Subcutaneous abdominal adipose tissue (tissue), 5 donors: Measurements from ENCODE around the gene NCAN.
A peak's percentile ranks its signal among the peaks of the same experiment; 100 is the strongest.

Experiments
- H3K27ac ChIP-seq: one replicate; pipeline ENCODE4 v1.7.0; 2013; ENCODE audit warnings: low read depth, mild to moderate bottlenecking, inconsistent platforms, low read length, moderate library complexity
- H3K27me3 ChIP-seq, 5 donors: one replicate each; pipeline ENCODE4 v1.7.0; 2013; ENCODE audit warnings: low read length in 5 of 5, inconsistent platforms in 1 of 5; ENCODE audit not compliant: control insufficient read depth in 5 of 5, insufficient read depth in 4 of 5
- H3K36me3 ChIP-seq, 5 donors: one replicate each; pipeline ENCODE4 v1.7.0; 2013; ENCODE audit warnings: low read length in 5 of 5; ENCODE audit not compliant: control insufficient read depth in 5 of 5, insufficient read depth in 5 of 5
- H3K4me1 ChIP-seq, 5 donors: one replicate each; pipeline ENCODE4 v1.7.0; 2013; ENCODE audit warnings: low read length in 5 of 5, mild to moderate bottlenecking in 3 of 5, moderate library complexity in 1 of 5; ENCODE audit not compliant: control insufficient read depth in 5 of 5, insufficient read depth in 5 of 5
- H3K4me3 ChIP-seq, 5 donors: one replicate each; pipeline ENCODE4 v1.7.0; 2013; ENCODE audit warnings: low read length in 5 of 5, low read depth in 1 of 5
- H3K9ac ChIP-seq, 5 donors: one replicate each; pipeline ENCODE4 v1.7.0; 2013; ENCODE audit warnings: low read length in 5 of 5, mild to moderate bottlenecking in 4 of 5, moderate library complexity in 3 of 5
- H3K9me3 ChIP-seq, 5 donors: one replicate each; pipeline ENCODE4 v1.7.0; 2013; ENCODE audit warnings: low read length in 5 of 5; ENCODE audit not compliant: control insufficient read depth in 5 of 5
- donor health status: healthy.
- donor health status: healthy.
- donor health status: healthy.
- donor health status: healthy.
- donor health status: healthy.

Gene NCAN

DNA sequence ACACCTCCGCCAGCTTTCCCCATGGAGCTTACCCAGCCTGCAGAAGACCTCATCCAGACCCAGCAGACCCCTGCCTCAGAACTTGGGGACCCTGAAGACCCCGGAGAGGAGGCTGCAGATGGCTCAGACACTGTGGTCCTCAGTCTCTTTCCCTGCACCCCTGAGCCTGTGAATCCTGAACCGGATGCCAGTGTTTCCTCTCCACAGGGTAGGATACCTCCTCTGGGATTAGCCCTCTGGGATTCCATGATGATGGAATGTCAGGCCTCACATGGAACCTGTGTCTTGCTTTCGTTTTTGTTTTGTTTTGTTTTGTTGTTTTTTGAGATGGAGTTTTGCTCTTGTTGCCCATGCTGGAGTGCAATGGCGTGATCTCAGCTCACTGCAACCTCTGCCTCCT is 17.8 kb upstream of the NCAN start:
- Histone ChIP-seq H3K27ac (peak overlapping the region; percentile 41), H3K4me3 (peak overlapping the region in 4 of 5 donors; percentile 90 to 98 (median 96)), H3K4me1 (peaks cover 8 to 51% (median 46%) of the 10 kb centered on the region in 5 donors), H3K9ac (peak overlapping the region; percentile 9 to 55 (median 31)), H3K27me3 (no peaks in the 10 kb centered on the region), H3K36me3 (peaks cover 0 to 23% (median 22%) of the 10 kb centered on the region in 5 donors), H3K9me3 (no peaks in the 10 kb centered on the region)

DNA sequence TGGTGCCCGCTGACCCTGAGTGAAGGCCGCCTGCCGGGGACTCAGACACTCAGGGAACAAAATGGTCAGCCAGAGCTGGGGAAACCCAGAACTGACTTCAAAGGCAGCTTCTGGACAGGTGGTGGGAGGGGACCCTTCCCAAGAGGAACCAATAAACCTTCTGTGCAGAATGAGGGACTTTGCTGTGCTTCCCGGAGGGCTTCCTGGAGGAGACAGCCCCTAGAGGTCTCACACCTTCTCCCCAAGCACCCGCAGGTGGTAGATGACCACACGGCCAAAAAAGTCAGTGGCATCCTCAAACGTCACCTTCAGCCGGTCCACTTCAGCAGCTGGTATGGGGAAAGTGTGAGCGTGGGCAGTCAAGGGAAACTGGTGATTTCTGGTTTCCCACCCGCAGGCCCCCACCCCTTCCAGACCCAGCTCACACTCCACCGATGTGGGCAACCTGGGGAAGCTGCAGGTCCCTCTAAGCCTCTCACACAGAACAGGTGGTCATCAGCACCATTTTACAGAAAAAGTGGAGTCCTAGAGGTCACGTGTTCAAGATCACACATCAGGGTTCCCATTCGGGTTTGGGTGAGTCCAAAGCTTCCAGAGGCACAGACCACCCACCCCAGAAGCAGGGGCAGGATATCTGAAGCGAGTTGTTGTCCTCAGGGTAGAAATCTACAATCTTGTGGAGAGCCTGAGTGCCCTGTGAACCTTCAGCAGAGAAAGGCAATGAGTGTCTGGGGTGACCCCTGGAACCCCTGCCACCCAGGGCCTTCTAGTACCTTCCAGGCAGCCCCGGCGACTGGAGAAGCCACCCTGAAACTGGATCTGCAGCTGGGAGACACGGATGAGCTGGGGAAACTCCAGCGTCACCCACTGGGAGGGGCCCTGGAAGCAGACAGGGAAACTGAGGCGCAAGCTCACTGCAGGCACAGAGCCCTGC is 9.8 kb upstream of the NCAN start:
- peak overlapping the region in 4 of 5 donors; percentile 78 to 86 (median 84) for H3K9ac ChIP-seq
- peaks cover 0 to 8% (median 6%) of the 10 kb centered on the region in 5 donors for H3K27me3 ChIP-seq
- peaks cover 0 to 42% (median 32%) of the 10 kb centered on the region in 5 donors for H3K36me3 ChIP-seq
- H3K4me1 ChIP-seq = peaks cover 3 to 14% (median 11%) of the 10 kb centered on the region in 5 donors
- peak overlapping the region; percentile 87 for H3K27ac ChIP-seq
- no peaks in the 10 kb centered on the region for H3K9me3 ChIP-seq
- peak overlapping the region; percentile 65 to 87 (median 81) for H3K4me3 ChIP-seq

DNA sequence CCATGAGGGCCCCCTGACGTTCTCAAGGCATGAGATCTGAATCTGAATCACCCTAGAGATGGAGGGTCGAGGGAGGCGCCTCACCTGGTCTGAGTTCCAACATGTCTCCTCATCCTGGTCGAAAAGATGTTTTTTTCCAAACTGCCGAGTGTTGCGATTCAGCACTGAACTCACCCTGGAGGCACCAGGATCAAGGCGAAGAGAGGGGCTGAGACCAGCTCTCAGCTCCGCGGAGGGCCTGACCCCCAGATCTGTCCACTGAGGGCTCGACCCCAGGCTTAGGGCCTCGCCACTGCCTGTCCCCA is 9.1 kb upstream of the NCAN start:
- Histone ChIP-seq H3K27ac (peak overlapping the region; percentile 87), H3K27me3 (peaks cover 0 to 14% (median 9%) of the 10 kb centered on the region in 5 donors)

DNA sequence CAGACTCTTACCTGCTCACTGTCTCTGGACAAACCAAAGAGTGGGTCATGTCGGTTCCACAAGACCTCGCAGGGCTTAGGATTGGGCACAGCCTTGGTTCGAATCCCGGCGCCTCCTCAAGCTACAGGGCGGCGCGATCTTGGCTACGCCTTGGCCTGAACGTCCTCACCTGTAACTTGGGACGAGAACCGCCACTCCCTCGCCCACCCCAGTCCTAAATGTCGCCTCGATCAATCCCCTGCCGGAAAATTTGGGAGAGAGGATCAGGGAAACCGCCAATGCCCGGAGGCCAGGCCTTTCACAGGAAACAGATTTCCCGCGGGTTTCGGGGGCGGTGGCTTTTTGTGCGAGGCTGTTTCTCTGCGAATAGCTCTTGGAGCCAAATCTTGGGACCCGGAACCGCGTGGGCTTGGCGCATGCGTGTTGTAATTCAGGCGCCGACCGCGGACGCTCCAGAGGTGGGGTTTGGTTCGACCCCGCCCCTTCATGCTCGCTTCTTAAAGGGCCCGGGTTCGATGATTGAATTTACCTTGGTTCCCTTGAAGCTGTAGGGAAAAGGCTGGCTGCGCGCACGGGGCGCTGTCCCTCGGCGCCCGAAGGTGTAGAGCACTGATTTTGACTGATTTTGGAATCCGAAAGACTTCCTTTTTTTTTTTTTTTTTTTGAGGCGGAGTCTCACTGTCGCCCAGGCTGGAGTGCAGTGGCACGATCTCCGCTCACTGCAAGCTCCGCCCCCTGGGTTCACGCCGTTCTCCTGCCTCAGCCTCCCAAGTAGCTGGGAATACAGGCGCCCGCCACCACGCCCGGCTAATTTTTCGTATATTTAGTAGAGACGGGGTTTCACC is 8.5 kb upstream of the NCAN start, which contains the start of gene NR2C2AP:
Gene NR2C2AP (minus strand): TSS at position 403 of the 845 bp plus-strand sequence. CDS start 354 bp downstream, at position 49.
- H3K9ac ChIP-seq = peak within 1 kb of the TSS; percentile 77 to 86 (median 81)
- H3K4me1 ChIP-seq = peaks cover 3 to 14% (median 11%) of the 10 kb centered on the region in 5 donors
- H3K27me3 ChIP-seq = peaks cover 0 to 19% (median 12%) of the 10 kb centered on the region in 5 donors
- H3K4me3 ChIP-seq = peak within 1 kb of the TSS; percentile 65 to 87 (median 81)
- no peaks in the 10 kb centered on the region for H3K9me3 ChIP-seq
- peak within 1 kb of the TSS; percentile 87 for H3K27ac ChIP-seq
- H3K36me3 ChIP-seq = peaks cover 0 to 32% (median 22%) of the 10 kb centered on the region in 5 donors

More for the DNA sequence above, 9.1 kb upstream of the NCAN start:
- Histone ChIP-seq H3K9ac (peak overlapping the region; percentile 77 to 86 (median 81)), H3K9me3 (no peaks in the 10 kb centered on the region), H3K4me3 (peak overlapping the region; percentile 65 to 87 (median 81)), H3K36me3 (peaks cover 0 to 36% (median 26%) of the 10 kb centered on the region in 5 donors), H3K4me1 (peaks cover 3 to 14% (median 11%) of the 10 kb centered on the region in 5 donors)

DNA sequence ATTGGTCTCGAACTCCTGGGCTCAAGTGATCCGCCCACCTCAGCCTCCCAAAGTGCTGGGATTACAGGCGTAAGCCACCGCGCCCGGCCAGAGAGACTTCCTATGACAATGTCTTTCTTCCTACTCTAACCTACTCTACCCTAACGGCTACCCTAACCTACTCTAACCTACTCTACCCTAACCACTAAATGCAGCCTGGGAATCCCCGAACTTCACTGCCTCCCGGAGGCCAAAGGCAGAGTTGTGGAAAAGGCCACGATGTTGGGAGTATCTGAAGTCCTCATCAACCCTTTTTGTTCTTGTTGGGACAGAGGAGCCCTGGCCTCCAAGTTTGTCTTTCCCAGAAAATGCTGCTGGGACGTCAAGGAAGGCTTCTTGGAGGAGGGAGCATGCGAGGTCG is 7.6 kb upstream of the NCAN start:
- H3K27ac ChIP-seq = no peak overlapping the region
- no peaks in the 10 kb centered on the region for H3K9me3 ChIP-seq
- H3K4me1 ChIP-seq = peaks cover 3 to 14% (median 11%) of the 10 kb centered on the region in 5 donors
- no peak overlapping the region for H3K9ac ChIP-seq
- peaks cover 0 to 23% (median 12%) of the 10 kb centered on the region in 5 donors for H3K36me3 ChIP-seq
- H3K27me3 ChIP-seq = peaks cover 0 to 19% (median 12%) of the 10 kb centered on the region in 5 donors
- no peak overlapping the region for H3K4me3 ChIP-seq

DNA sequence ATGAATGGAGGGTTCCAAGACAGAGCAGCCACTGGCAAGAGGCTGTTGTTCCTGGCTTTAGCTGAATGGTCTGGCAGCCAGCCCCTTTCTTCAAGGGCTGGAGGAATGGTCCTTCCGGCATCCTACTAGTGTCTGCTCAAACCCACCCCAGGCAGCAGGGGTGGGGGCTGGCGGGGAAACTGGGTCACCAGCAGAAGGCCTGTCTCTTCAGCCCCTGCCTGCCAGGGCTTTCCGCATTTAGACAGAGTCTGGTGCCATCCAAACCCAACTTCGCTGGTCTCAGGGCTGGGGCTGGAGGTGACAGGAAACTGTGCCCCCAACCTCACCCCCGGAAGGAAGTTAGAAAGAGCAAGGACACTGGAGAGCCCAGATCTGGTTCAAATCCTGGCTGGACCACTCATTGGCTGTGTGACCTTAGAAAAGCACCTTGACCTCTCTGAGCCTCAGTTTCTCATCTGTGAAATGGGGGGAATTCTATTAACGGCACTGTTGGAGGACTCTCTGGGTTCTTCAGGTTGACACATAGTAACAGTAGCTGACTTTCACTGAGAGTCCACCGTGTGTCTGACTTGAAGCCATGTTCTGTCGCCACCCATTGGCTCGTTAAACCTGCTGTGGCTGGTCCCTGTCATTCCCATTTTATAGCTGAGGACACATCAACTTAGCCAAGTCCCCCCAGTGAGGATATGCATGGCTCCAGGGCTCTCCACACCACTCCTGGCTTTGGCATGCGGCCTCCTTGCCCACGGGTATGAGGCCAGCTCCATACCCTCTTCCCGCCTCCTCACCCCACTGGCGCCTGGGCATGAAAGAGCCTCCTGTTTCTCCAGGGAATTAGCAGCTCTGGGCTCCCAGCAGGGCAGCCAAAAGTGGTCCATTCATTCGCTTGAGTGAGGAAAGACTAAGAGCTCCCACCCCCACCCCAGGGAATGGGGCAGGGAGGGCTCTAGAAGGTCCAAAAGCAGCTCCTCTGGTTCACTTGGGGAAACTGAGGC is 6.0 kb upstream of the NCAN start:
- Histone ChIP-seq H3K4me3 (no peak overlapping the region), H3K36me3 (peaks cover 0 to 12% (median 5%) of the 10 kb centered on the region in 5 donors), H3K27me3 (peaks cover 0 to 23% (median 12%) of the 10 kb centered on the region in 5 donors), H3K4me1 (peaks cover 3 to 14% (median 11%) of the 10 kb centered on the region in 5 donors), H3K9ac (no peak overlapping the region), H3K9me3 (no peaks in the 10 kb centered on the region), H3K27ac (no peak overlapping the region)

DNA sequence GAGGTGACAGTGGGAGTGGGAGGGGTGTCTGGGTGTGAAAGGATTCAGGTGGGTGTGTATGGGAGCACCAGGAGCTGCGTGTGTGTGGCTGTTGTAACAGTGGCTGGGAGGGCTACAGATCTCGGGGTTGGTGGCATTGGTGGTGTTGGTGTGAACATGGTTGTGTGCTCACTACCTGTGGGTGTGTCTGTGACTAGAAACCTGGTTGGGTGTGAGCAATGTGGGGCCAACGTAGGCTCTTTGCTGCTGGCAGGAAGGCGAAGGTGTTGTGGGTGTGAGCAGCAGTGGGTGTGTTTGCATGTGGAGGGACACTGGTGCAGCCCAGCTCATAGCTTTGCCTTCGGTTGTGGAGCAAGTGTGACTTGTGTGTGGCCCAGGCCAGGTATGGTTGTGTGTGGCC is 4.8 kb upstream of the NCAN start:
- H3K4me1 ChIP-seq = peaks cover 3 to 14% (median 11%) of the 10 kb centered on the region in 5 donors
- H3K9me3 ChIP-seq = no peaks in the 10 kb centered on the region
- peaks cover 8 to 31% (median 22%) of the 10 kb centered on the region in 5 donors for H3K27me3 ChIP-seq

DNA sequence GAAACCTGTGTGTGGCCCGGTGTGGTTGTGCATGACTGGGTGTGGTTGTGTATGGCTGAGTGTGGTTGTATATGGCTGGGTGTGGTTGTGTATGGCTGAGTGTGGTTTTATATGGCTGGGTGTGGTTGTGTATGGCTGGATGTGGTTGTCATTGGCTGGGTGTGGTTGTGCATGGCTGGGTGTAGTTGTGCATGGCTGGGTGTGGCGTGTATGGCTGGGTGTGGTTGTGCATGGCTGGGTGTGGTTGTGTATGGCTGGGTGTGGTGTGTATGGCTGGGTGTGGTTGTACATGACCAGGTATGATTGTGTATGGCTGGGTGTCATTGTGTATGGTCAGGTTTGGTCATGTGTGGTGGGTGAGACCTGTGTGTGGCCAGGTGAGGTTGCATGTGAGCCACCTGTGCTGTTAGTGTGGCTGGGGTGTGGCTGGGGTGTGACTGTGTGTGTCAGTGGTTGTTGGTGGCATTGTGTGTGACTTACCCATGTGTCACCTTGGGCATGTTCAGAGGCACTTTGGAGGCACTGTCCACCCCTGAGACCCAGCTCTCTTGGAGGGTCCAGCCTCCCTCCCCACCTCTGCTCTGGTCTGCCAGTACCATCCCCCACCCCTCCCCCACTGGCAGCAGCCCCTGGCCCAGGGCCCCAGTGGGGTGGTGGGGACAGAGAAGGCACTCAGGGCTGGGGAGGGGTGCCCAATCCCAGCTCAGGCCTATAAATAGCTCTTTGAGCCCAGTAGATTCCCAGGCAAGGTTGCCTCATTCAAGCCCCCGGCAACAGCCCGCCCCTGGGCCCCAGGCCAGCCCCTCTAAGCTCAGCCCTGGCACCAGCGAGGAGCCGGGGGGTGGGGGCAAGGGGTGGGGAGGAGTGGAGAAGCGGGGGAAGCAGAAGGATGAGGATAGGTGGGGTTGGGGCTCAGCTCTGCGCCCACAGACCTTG is 3.9 kb upstream of the NCAN start:
- Histone ChIP-seq H3K4me1 (peaks cover 0 to 5% (median 2%) of the 10 kb centered on the region in 5 donors), H3K27me3 (peaks cover 17 to 40% (median 29%) of the 10 kb centered on the region in 5 donors), H3K36me3 (no peaks in the 10 kb centered on the region), H3K9me3 (no peaks in the 10 kb centered on the region), H3K4me3 (no peak overlapping the region), H3K9ac (no peak overlapping the region), H3K27ac (no peak overlapping the region)

More for the DNA sequence above, 4.8 kb upstream of the NCAN start:
- H3K27ac ChIP-seq = no peak overlapping the region
- H3K4me3 ChIP-seq = no peak overlapping the region
- H3K36me3 ChIP-seq = peaks cover 0 to 3% (median 0%) of the 10 kb centered on the region in 5 donors
- H3K9ac ChIP-seq = no peak overlapping the region
